SH-SY5Y (cell line): ENCODE results near the gene ISM1.

Source experiments
- GATA2 ChIP-seq: IDR thresholded peaks from 2 replicates; pipeline ENCODE4 v1.6.1; 2011; ENCODE audit warnings: mild to moderate bottlenecking, low read depth, low read length
- GATA3 ChIP-seq: IDR thresholded peaks from 2 replicates; pipeline ENCODE4 v1.6.1; 2011; ENCODE audit warnings: low read depth, mild to moderate bottlenecking, low read length, moderate library complexity

GRCh38 chr20:13234961-13235360 is 13.9 kb downstream of the ISM1 start:
- TF ChIP-seq GATA2 (no peak), GATA3 (no peak)
